GM21367 (cell line): Measurements from ENCODE around the gene TCF21.

Source experiments
- ATAC-seq: cut with Tn5 transposase; IDR thresholded peaks from one replicate; pipeline ENCODE4 v1.9.1; 2021; ENCODE audit not compliant: unreplicated experiment

The TCF21 gene

DNA sequence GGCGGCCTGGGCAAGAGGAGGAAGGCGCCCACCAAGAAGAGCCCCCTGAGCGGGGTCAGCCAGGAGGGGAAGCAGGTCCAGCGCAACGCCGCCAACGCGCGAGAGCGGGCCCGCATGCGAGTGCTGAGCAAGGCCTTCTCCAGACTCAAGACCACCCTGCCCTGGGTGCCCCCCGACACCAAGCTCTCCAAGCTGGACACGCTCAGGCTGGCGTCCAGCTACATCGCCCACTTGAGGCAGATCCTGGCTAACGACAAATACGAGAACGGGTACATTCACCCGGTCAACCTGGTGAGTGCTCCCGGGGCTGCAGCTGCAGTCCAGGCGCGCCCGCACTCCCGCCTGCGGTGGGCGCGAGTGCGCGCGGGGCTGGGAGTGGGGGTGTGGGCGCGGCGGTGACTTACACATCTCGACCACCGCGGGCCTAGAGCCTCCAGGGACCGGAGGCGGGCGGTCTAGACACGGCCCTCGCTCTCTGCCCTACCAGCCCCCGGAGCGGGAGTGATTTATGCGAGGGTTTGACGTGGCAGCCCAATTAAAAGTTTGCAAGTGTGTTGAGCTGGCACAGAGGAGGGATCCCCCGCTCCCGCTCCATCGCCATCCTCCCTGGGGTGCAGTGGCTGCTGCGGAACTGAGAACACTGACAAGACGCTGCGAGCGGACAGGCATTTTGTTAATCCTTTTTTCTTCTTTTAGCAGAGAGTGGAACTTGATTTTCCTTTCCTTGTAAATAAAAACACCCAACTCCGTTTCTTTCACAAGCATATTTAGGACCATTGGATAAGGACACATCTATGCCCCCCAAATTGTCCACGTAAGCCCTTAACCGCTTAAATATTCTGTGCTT is 867 bp downstream of the TCF21 start:
- ATAC-seq: no peak

DNA sequence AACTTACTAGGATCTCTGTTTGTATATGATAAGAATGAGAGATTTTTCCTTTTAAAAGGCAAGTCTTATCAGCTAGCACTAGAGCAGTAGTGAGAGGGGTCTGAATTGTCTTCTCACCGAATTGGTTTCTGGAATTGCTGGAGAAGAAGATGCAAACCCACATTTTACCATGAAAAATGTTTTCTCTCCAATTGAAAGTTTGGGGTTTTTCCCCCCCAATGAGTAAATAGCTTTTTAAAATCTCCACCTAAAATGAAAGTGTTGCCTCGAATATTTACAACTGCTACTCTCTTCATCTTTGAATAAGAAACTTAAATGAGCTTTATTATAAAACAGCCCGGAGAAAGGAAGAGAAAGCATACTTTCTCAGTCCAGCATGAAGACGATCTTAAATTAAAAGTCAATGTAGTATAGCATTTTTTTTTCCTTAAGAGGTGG is 1.8 kb downstream of the TCF21 start:
- no peak for ATAC-seq

DNA sequence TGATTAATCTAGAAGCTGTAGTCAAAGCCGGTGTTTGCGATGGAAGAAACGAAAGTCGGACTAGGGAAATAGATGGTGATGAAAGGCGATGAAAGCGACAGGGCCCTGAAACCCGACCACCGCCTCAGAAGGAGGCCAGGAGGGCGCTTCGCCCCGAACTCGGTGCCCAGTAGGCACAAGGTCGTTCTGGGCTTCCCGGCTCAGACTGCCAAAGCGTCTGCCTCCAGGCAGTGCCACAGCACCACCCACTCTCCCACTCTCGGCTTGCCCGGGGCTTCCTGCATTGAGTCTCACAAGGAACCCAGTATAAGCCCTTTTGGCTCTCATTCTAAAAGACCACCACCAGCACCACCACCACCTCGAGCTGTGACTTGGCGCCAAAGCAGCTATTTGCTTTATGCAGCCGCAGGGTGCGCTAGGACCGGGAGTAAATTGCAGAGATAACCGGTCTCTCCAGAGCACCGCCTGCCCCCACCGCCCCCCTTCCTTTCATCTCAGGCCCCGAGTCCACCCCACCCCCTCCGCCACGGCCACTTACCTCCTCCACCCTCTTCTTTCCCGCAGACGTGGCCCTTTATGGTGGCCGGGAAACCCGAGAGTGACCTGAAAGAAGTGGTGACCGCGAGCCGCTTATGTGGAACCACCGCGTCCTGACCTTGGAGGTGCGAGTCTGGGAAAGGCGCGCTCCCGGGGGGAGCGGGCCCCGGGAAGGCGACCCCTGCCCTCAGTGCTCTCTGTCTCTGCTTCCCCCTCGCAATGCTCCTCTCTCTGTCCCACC is 2.4 kb downstream of the TCF21 start:
- no peak for ATAC-seq

DNA sequence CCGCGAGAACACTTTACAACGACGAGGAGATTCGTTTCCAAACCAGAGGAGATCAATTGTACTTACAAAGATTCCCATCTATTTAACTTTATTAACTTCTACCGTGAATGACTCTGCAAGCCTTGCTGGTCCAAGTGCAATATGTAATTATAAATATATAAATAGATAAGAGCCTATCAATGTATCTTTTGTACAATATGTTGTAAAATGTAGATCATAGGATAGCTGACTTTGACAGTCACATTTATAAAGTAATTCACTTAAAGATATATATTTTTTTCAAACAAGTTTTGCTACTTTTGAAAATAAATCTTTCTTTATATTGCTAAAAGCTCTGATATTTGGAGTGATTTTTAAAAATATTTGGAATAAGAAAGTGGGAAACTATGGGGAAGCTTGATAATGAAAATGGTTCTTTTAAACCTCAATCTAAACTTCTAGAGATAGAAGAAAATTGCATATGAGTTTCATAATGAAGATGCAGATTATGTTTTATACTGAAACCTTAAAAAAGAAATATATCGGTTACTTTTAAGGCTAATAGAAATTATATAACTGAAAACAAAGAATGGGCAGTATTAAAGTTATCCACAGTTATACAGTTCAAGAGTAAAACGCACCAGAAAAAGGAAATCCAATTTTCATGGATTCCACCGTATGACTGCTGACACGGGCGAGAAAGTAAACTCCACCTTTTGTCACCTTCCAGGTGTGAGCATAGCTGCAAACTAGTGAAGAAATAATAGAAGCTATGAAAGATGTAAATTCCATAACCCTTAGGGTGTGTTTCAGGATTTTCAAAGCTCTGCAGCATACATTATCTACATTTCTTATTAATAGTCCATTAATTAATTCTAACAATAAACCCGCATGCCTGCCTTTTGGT is 3.3 kb downstream of the TCF21 start:
- no peak for ATAC-seq

DNA sequence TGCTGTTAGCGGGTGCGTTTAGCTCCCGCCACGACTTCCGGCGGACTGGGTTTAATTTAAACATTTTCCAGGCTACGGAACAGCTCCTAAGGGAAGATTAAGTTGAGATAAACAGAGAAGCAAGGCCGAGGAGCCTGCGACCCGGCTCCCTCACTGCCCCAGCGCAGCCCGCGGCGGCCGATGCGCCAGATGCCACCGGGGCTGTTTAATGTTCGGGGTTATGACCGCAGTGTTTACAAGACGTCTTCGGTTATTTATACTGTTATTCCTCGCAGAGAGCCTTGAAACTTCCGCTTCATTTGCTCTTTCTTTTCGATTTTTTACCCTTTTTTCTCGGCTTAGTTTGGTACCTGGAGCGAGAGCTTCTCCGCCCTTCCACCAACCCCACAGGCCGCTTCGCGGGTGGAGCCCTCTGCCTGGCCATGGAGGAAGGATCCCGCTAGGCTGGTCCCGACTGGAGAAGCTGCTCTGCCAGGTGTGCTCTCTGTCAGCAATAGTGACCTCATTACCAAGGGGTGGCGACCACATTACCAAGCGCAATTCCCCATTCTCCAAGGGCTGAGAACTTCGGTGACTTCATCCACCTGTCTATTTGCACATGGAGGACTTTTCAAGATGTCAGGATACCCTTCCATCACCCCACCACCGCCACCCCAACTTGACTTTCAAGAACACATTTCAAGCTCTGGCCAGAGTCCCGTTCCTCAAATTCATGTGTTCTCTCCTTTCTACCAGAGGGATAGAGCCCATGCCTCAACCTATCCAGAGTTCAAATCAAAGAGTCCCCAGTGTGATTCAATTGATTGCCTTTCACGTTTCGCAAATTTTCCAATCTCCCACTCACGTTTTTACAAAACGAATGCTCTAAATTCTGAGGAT is 4.1 kb downstream of the TCF21 start:
- no peak for ATAC-seq

DNA sequence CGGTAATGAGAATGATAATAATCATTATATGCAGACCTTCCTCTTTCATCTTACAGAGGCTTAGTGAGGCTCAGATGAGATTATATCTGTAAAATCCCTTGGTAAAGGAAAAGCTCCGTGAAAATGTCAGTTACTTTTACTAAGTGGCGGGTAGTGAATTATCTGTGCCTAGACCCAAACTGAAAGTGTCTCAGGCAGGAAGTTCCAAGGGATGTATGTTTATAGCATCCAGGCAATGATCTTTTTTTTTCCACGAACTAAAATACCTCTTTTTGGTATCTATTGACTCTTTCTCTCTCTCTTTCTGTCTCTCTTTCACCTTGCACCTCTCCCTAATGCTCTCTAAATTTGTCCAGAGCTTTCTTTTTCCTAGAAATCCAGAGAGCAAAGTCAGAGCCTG is 5.0 kb downstream of the TCF21 start:
- no peak for ATAC-seq

DNA sequence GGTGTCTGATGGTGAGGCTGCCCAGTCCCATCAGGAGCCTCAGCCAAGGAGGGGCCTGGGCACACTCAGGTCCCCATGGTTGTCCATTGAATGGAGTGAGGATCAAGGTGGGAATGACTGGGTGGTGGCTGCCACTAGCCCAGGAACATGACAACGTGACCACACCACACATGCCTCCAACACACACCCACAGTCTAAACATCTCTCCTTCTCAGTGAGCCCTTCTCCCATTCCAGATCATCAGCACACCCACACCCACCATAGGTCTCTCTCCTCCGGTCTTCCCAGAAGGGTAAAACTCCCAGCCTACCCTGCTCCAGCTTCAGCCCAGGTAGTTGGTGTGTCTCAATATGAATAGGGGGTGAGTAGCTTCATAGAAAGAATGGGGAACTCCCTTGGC is 5.5 kb downstream of the TCF21 start:
- ATAC-seq: no peak

DNA sequence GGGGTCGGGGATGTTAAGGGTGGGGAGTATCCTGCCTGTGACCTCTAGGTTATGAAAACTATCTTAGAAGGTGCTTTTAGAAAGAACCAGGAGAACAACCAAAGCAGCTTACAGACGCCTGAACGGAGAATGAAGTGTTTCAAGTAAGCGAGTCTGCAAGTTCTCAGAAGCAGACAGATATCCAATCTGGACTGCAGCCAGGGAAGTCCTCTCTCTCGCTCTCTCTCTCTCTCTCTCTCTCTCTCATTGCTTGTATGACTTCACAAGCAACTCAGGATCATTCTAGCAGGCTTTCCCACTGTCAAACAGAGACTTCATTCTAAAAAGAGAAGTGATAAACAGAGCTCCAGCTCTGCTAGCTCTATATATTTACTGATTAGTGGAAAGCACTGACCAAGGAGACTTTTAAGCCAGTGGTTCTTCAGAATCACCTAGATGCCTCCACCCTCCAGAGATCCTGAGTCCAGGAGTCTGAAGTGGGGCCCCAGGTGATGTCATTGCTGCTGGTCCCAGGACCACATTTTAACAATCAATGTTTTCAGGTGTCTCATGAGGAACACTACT is 6.0 kb downstream of the TCF21 start:
- no peak for ATAC-seq

DNA sequence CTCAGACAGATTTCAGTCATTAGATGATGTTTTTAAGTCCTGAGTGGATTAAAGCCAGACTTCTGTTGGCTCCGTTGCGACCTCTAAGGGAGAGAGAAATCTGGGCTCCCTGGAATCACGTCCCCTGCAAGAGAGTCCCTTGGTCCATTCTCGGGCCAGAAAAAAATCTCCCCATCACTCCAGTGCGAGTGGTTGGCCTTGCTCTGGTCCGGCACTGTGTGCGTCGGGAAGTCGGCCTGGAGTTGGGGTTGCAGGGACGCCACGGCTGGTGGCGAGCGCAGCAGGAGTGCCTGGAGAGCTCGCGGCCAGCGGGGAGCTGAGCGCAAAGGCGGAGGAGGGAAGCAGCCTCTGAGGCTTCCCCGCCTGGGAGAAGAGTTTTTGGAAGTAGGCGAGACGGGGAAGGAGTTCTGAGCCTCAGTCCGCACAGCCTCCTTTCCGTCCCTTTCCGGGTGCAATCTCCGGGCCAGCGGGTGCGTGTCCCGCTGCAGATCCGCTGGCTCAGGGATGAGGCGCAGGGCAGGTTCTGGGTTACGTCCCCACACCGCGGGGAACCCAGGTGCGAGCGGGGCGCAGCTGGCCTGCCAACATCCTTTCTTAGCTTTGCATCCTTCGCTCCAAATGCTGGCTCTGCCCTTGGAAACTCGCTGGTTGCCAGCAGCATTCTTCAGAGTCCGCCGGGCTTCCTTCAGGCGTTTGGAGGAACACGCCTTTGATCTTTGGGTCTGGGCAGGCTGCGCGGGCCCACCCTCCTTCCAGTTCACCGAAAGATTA is 6.8 kb downstream of the TCF21 start:
- ATAC-seq: no peak

DNA sequence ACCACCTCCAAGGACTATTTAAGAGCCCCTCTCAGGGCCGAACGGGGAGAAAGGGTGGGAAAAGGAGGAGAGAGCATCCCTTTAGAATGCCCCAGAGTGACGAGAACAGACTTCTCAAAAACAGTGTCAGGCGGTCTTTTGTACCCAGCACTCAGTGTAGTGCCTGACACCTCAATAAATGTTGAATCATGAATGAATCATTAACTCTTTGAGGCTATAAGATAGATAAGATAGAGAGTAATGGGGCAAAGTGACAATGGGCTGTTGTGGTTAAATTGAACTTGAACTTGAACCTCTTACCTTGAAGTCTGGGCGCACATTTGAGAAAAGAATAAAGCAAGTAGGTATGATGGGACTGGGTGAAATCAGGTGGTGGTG is 7.4 kb downstream of the TCF21 start:
- no peak for ATAC-seq

DNA sequence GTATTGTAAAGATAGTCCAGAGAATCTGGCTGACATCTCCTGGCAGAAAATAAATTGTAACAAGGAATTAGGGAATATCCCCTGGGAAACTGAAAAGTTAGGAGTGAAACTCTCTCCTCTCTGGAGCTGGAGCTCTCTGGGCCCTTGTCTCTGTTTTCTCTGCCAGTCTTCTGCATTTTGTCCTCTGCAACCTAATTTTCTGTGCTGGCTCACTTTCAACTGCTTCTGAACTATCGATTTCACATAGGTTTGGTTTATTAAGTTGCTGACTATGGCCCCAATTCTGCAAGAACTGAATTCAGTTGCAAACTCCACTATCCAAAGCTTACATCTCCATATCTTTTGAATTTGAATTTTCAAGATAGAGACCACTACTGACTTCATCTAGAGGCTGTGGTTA is 9.3 kb downstream of the TCF21 start:
- no peak for ATAC-seq

DNA sequence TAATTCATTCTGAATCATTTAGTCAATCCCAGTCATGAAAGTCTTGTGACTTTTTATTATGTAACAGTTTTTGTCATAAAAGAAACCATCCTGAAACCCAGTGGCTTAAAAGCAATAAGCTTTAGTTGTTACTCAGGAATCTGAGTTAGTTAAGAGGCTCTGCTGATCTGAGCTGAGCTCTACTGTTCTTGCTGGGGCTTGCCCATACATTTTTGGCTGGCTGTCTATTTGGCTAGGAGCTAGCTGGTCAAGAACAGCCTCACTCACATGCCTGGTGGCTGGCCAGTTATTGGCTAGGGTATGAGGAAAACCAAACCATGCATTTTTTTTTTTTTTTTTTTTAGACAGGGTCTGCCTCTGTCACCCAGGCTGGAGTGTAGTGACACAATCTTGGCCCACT is 10.6 kb downstream of the TCF21 start:
- no peak for ATAC-seq

DNA sequence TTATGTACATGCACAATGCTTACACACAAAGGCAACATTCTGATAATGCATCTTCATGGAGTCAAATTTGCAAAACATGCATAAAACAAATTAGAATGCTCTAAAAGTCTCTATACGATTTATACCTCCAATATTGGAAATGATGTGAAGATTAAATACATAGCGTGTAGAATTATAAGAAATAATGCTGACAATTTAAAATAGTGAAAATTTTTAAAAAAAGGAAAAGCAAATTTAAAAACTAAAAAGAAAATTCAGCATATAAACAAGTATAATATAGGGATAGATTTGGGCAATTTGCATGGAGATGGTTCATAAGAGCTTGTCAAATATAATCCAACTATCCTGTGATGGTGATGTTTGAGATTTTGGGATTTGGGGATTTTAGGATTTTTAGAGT is 14.9 kb downstream of the TCF21 start:
- no peak for ATAC-seq

DNA sequence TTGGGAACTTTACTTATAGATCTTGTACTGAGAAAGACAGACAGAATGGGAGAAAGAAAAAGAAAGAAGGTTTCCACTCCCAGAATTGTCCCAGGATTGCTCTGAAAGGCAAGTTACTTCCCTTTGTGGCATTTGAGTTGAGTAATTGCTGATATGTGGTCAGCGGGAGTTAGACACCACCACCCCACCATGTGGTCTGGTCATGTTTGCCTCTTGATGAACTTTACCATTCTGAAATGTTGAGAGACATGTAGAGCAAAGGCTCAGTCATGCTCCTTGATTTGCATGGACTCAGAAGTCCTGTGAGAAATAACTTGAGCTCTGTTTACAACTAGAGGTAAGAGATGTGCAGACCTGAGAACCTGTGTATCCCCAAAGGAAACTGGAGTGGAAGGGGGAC is 17.1 kb downstream of the TCF21 start:
- ATAC-seq: no peak

DNA sequence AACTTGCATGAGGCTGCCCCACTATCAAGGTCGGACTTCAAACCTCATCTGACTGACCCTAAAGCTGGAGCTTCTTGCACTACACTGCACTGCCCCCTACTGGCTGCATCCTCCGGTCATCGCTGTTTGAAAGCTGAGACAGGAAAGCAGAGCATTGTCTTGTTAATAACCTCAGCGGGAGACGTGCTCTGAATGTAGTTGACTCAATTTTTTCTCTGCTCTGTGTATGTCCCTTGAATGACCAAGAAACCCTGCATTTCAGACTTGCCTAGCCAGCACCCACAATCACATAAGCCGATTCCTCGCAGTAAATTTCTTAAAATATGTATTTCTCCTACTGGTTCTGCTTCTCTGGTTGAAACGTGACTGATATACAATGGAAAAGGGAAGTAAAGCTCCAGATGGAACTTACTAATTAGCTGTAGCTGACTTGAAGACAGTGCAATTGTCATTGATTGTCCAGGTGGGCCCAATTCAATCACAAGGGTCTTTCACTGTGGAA is 27.8 kb downstream of the TCF21 start:
- peak; percentile 80 for ATAC-seq

DNA sequence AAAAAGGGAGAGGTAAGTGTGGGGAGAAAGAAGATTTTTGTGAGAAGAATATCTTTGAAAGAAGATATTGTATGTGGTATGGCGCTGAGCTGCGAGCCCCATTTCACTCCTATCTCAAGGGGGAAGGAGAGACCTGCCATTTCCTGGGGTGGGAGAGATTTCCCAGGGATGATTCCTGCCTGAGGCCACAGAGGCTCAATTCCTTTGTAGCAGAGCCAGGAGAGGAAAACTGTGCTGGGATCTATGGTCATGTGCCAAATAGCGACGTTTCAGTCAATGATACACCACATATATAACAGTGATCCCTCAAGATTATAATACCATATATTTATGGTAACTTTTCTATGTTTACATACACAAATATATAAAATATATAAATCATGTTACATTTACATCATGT is 28.9 kb downstream of the TCF21 start:
- no peak for ATAC-seq

DNA sequence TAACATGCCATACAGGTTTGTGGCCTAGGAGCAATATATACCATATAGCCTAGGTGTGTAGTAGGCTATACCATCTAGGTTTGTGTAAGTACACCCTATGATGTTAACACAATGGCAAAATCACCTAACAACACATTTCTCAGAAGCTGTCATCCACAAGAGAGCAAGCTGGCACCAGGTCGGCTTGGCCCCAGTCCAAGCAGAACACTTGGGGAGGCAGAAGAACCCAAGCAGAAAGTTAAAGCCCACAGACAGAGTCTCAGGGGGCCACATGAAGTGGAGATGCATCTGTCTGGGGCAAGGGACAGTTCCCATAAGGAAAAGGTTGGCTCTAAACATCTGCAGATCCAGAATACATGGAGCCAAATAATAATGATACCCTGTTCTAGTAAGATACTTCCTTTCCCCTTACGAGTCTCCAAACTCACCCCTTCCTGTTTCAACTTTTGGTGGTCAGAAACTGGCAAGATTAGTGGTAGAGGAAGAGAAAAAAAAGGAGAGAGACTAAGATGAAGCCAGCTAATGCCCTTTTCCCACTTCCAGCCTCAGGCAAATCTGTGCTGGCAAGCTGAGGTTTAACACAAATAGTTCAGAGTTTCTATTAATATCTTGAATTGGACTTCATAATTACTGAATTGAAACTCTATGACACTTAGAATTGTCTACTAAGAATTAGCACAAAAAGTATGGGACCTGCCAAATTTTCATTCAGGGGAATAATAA is 29.5 kb downstream of the TCF21 start:
- ATAC-seq: no peak

DNA sequence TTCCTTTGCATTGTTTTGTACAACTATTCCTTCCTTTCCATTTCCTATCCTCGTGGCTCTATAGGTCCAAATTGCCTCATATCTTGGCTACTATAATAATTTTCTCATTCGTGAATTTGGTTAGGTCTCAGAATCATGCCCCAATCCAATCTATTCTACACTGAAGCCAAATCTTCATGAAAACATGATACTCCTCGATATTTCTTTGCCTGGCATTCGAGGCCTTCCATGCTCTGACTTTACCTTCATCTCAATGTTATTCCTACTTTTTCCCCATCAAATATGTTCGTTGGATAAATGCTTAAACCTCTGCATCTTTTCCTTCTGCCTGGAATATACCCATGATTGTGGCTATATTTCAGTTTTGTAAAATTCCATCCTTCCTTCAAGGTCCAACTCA is 30.4 kb downstream of the TCF21 start:
- no peak for ATAC-seq
